Caco-2 (cell line): ENCODE results near the gene ACTR1B. TPM values are rescaled to one million over a fixed set of nuclear protein-coding genes. Genes with fewer than 3 reads are reported as not detected.
"Not testable (repeated sequence)": the region's sequence is repeated elsewhere in the genome, so short reads cannot be mapped to it uniquely, and the experiment has no call there.

Experiments
- BruUV-seq: library from RNA; stranded (reverse); fragments of 400-500 nt; replicated peaks from 2 replicates; lab custom pipeline; 2021; lab: Mats Ljungman, UMichigan
- CTCF ChIA-PET: fragments of 300-600 bp; sonication (Branson Sonifier 250); formaldehyde crosslinking; loops from one replicate; lab custom pipeline; 2022; ENCODE audit warnings: antibody characterized with exemption; lab: Charles Lee
- POLR2A ChIA-PET: fragments of 300-600 bp; sonication (Branson Sonifier 250); formaldehyde crosslinking; loops from one replicate; lab custom pipeline; 2022; ENCODE audit warnings: antibody characterized with exemption; lab: Charles Lee
- DNase-seq, 2 experiments: peaks; one replicate each; pipeline versions ENCODE4 v3.0.0 to v3.0.0-alpha.2; 2020 to 2022
- H3K27me3 ChIP-seq: replicated peaks from 2 replicates; pipeline ENCODE4 v1.6.0; 2011; ENCODE audit warnings: low read length; ENCODE audit not compliant: control insufficient read depth, insufficient read depth
- H3K36me3 ChIP-seq: 2 replicates; pipeline ENCODE4 v1.5.1; 2011; ENCODE audit warnings: low read length; ENCODE audit not compliant: control insufficient read depth, insufficient read depth
- H3K4me1 ChIP-seq: fragments of 250-450 bp; sonication (Bioruptor Pico); 2 replicates; pipeline ENCODE4 v1.5.1; 2020; ENCODE audit warnings: mild to moderate bottlenecking
- H3K4me3 ChIP-seq: 2 replicates; pipeline ENCODE4 v1.5.1; 2011; ENCODE audit warnings: low read depth, mild to moderate bottlenecking, control low read depth, low read length
- H3K9me3 ChIP-seq: fragments of 250-450 bp; sonication (Bioruptor Pico); 2 replicates; pipeline ENCODE4 v1.5.1; 2020; ENCODE audit warnings: mild to moderate bottlenecking, moderate library complexity
- H3K27ac Mint-ChIP-seq: one replicate; pipeline ENCODE4 v1.8.0; 2022; ENCODE audit warnings: mixed read lengths; ENCODE audit not compliant: unreplicated experiment
- H3K27me3 Mint-ChIP-seq: one replicate; pipeline ENCODE4 v1.8.0; 2022; ENCODE audit warnings: mixed read lengths; ENCODE audit not compliant: insufficient read depth, unreplicated experiment
- H3K36me3 Mint-ChIP-seq: one replicate; pipeline ENCODE4 v1.8.0; 2022; ENCODE audit warnings: mild to moderate bottlenecking, mixed read lengths; ENCODE audit not compliant: insufficient read depth, unreplicated experiment
- H3K4me1 Mint-ChIP-seq: one replicate; pipeline ENCODE4 v1.8.0; 2022; ENCODE audit warnings: low read depth, mixed read lengths; ENCODE audit not compliant: unreplicated experiment
- H3K4me3 Mint-ChIP-seq: one replicate; pipeline ENCODE4 v1.8.0; 2022; ENCODE audit warnings: mild to moderate bottlenecking, moderate library complexity, mixed read lengths; ENCODE audit not compliant: unreplicated experiment
- H3K9me3 Mint-ChIP-seq: one replicate; pipeline ENCODE4 v1.8.0; 2022; ENCODE audit warnings: mixed read lengths; ENCODE audit not compliant: unreplicated experiment
- CTCF ChIP-seq, 2 experiments: fragments of 200-600 bp in 1 of 2; IDR thresholded peaks; 1 replicate in 1 of 2; 2 replicates in 1 of 2; pipeline versions ENCODE4 v1.5.1 to v1.8.0; 2011 to 2022; ENCODE audit warnings: antibody characterized with exemption in 1 of 2, control low read depth in 1 of 2, inconsistent platforms in 1 of 2, low read depth in 1 of 2, low read length in 1 of 2, mild to moderate bottlenecking in 1 of 2, moderate library complexity in 1 of 2; ENCODE audit not compliant: insufficient read depth in 1 of 2, severe bottlenecking in 1 of 2, unreplicated experiment in 1 of 2
- intact Hi-C: fragments of 100-400 bp; cut with micrococcal nuclease; formaldehyde crosslinking; loops from one replicate; pipeline ENCODE4 v1.10.0; 2022; ENCODE audit not compliant: unreplicated experiment
- total RNA-seq: library from RNA; stranded (reverse); gene quantifications from 2 replicates; pipeline ENCODE4 v1.2.3, GENCODE V29; 2022

The ACTR1B gene
- total RNA-seq, 1 experiment from 2014 or later: 42.3 TPM

- peaks cover 8% of the 10 kb centered on the region for H3K4me1 Mint-ChIP-seq
- H3K36me3 Mint-ChIP-seq: no peaks in the 10 kb centered on the region
- no peaks in the 10 kb centered on the region for H3K9me3 ChIP-seq
- ChIA-PET CTCF (no interaction called here), POLR2A (no interaction called here)
- no peak for TF ChIP-seq CTCF (IDR thresholded peaks at IDR 0.05; ENCODE audit: insufficient read depth in 1 of 2, low read depth in 1 of 2, low read length in 1 of 2, severe bottlenecking in 1 of 2, unreplicated experiment in 1 of 2)
- no peaks in the 10 kb centered on the region for H3K36me3 ChIP-seq
- intact Hi-C loops: no loop called here
- no peak for DNase-seq
- no peak overlapping the region for H3K4me3 ChIP-seq
- peaks cover 8% of the 10 kb centered on the region for H3K4me1 ChIP-seq
- no TSS peak for BruUV-seq
- H3K9me3 Mint-ChIP-seq: no peaks in the 10 kb centered on the region
- H3K27ac Mint-ChIP-seq: no peak overlapping the region
- H3K27me3 Mint-ChIP-seq: no peaks in the 10 kb centered on the region
- no peak overlapping the region for H3K4me3 Mint-ChIP-seq
- H3K27me3 ChIP-seq: no peaks in the 10 kb centered on the region
Observed at GRCh38 chr2:97693476-97693875, 29.6 kb upstream of the ACTR1B start.

- DNase-seq: peak; percentile 25 to 56
Observed at GRCh38 chr2:97691166-97691565, 27.3 kb upstream of the ACTR1B start.

GRCh38 chr2:97688062-97688827 lies 24.4 kb upstream of the ACTR1B start:
- H3K27me3 ChIP-seq: no peaks in the 10 kb centered on the region
- CTCF ChIA-PET: interaction anchor here (2.1 kb wide), 1 partner anchor 24 kb away, joined by 4 read pairs; the partner anchor contains the start of gene ACTR1B
- intact Hi-C loops: no loop called here
- Mint-ChIP-seq H3K27me3 (no peaks in the 10 kb centered on the region), H3K36me3 (no peaks in the 10 kb centered on the region), H3K27ac (no peak overlapping the region), H3K9me3 (no peaks in the 10 kb centered on the region), H3K4me1 (no peaks in the 10 kb centered on the region), H3K4me3 (no peak overlapping the region)
- POLR2A ChIA-PET: no interaction called here
- no peak overlapping the region for H3K4me3 ChIP-seq
- no peak for DNase-seq
- peaks cover 5% of the 10 kb centered on the region; the same call in 1 of the 2 replicates for H3K4me1 ChIP-seq
- no TSS peak for BruUV-seq
- TF ChIP-seq CTCF (IDR thresholded peaks at IDR 0.05; ENCODE audit: insufficient read depth in 1 of 2, low read depth in 1 of 2, low read length in 1 of 2, severe bottlenecking in 1 of 2, unreplicated experiment in 1 of 2): no peak
- H3K36me3 ChIP-seq: no peaks in the 10 kb centered on the region
- no peaks in the 10 kb centered on the region for H3K9me3 ChIP-seq

More at GRCh38 chr2:97691166-97691565, 27.3 kb upstream of the ACTR1B start:
- Mint-ChIP-seq H3K4me1 (peaks cover 8% of the 10 kb centered on the region), H3K27ac (no peak overlapping the region), H3K4me3 (no peak overlapping the region), H3K27me3 (no peaks in the 10 kb centered on the region), H3K36me3 (no peaks in the 10 kb centered on the region), H3K9me3 (no peaks in the 10 kb centered on the region)
- no peak overlapping the region for H3K4me3 ChIP-seq
- ChIA-PET CTCF (interaction anchor here (1.7 to 2.2 kb wide), 2 partner anchors 9 to 27 kb away, joined by 5 to 15 read pairs; partner anchors contain the start of gene ACTR1B), POLR2A (interaction anchor here (1.0 kb wide), 1 partner anchor 45 kb away, joined by 4 read pairs; the partner anchor contains the start of gene COX5B)
- no peak for TF ChIP-seq CTCF (IDR thresholded peaks at IDR 0.05; ENCODE audit: insufficient read depth in 1 of 2, low read depth in 1 of 2, low read length in 1 of 2, severe bottlenecking in 1 of 2, unreplicated experiment in 1 of 2)
- no peaks in the 10 kb centered on the region for H3K36me3 ChIP-seq
- no TSS peak for BruUV-seq
- intact Hi-C loops: no loop called here
- peaks cover 5% of the 10 kb centered on the region; the same call in 1 of the 2 replicates for H3K4me1 ChIP-seq
- H3K27me3 ChIP-seq: no peaks in the 10 kb centered on the region
- no peaks in the 10 kb centered on the region for H3K9me3 ChIP-seq

- H3K27ac Mint-ChIP-seq, H3K4me1 ChIP-seq, BruUV-seq, H3K27me3 ChIP-seq, DNase-seq, H3K36me3 ChIP-seq, H3K36me3 Mint-ChIP-seq, H3K4me1 Mint-ChIP-seq, intact Hi-C loops, H3K9me3 ChIP-seq, POLR2A ChIA-PET, H3K27me3 Mint-ChIP-seq, H3K4me3 Mint-ChIP-seq, H3K9me3 Mint-ChIP-seq, H3K4me3 ChIP-seq: not testable (repeated sequence)
- CTCF ChIA-PET: interaction anchor here (2.1 kb wide), 1 partner anchor 23 kb away, joined by 4 read pairs; the partner anchor contains the start of gene ACTR1B
Observed at GRCh38 chr2:97687235-97687634, 23.4 kb upstream of the ACTR1B start.
